NCI-H345 treated with DMSO at 0.1 percent for 48 hours (cell line): ENCODE results near the gene RPL27.

Experiments used
- DNase-seq: peaks from one replicate; lab custom pipeline; 2025; ENCODE audit not compliant: unreplicated experiment; lab: John Stamatoyannopoulos, UW

Gene RPL27

GRCh38 chr17:43051969-43052368 is 53.8 kb downstream of the RPL27 start:
- DNase-seq: no peak
